Left ventricle myocardium inferior (tissue), 1 donor: ENCODE results near the gene SH3RF1. TPM values are rescaled to one million over a fixed set of nuclear protein-coding genes. Genes with fewer than 3 reads are reported as not detected.

Source experiments
- DNase-seq: peaks from one replicate; pipeline ENCODE4 v3.0.0-alpha.2; 2020
- H3K27ac ChIP-seq: fragments of 200-600 bp; replicated peaks from 2 replicates; pipeline ENCODE4 v1.8.0; 2021
- H3K27me3 ChIP-seq: fragments of 200-600 bp; 2 replicates; pipeline ENCODE4 v1.8.0; 2021; ENCODE audit warnings: low read depth
- H3K36me3 ChIP-seq: fragments of 200-600 bp; 2 replicates; pipeline ENCODE4 v1.8.0; 2021
- H3K4me1 ChIP-seq: fragments of 200-600 bp; 2 replicates; pipeline ENCODE4 v1.8.0; 2021
- H3K4me3 ChIP-seq: fragments of 200-600 bp; 2 replicates; pipeline ENCODE4 v1.8.0; 2021; ENCODE audit warnings: mild to moderate bottlenecking, moderate library complexity
- H3K9me3 ChIP-seq: fragments of 200-600 bp; replicated peaks from 2 replicates; pipeline ENCODE4 v1.8.0; 2021
- CTCF ChIP-seq: fragments of 200-600 bp; IDR thresholded peaks from 2 replicates; pipeline ENCODE4 v1.8.0; 2021; ENCODE audit warnings: antibody characterized with exemption, mild to moderate bottlenecking, borderline replicate concordance
- intact Hi-C: fragments of 100-400 bp; cut with micrococcal nuclease; formaldehyde crosslinking; loops from one replicate; pipeline ENCODE4 v1.11.0; 2022
- total RNA-seq: library from RNA; stranded (reverse); fragmentation: NEBNext Ultra II Directional; extraction: Animal tissue kit (Norgen Biotek cat#: 25700); gene quantifications from one replicate; pipeline ENCODE4 v1.2.1, GENCODE V29; 2021
- donor health status: DM: no; HTN: yes; CAD: no; lungs with severe emphysema.

Gene SH3RF1
- total RNA-seq, 1 donor from 2014 or later: 8.8 TPM

GRCh38 chr4:169142391-169142790 lies 128.4 kb downstream of the SH3RF1 start:
- no peak overlapping the region for H3K4me3 ChIP-seq
- H3K9me3 ChIP-seq: no peaks in the 10 kb centered on the region
- no peak for DNase-seq
- intact Hi-C loops: no loop called here
- peaks cover 19% of the 10 kb centered on the region for H3K4me1 ChIP-seq
- no peaks in the 10 kb centered on the region for H3K27me3 ChIP-seq
- no peaks in the 10 kb centered on the region for H3K36me3 ChIP-seq
- H3K27ac ChIP-seq: no peak overlapping the region
- TF ChIP-seq CTCF: no peak

GRCh38 chr4:169139021-169139420 lies 131.7 kb downstream of the SH3RF1 start:
- Histone ChIP-seq H3K4me1 (peaks cover 52% of the 10 kb centered on the region), H3K4me3 (no peak overlapping the region), H3K9me3 (no peaks in the 10 kb centered on the region), H3K36me3 (peaks cover 22% of the 10 kb centered on the region), H3K27me3 (no peaks in the 10 kb centered on the region), H3K27ac (no peak overlapping the region)
- TF ChIP-seq CTCF: no peak
- no peak for DNase-seq
- intact Hi-C loops: no loop called here

GRCh38 chr4:169137558-169137920 lies 133.2 kb downstream of the SH3RF1 start:
- Histone ChIP-seq H3K4me3 (no peak overlapping the region), H3K27me3 (no peaks in the 10 kb centered on the region), H3K36me3 (peaks cover 22% of the 10 kb centered on the region), H3K4me1 (peaks cover 66% of the 10 kb centered on the region), H3K27ac (peak overlapping the region; percentile 43), H3K9me3 (no peaks in the 10 kb centered on the region)
- no peak for DNase-seq
- intact Hi-C loops: no loop called here
- no peak for TF ChIP-seq CTCF

- no peak for TF ChIP-seq CTCF
- H3K36me3 ChIP-seq: peaks cover 23% of the 10 kb centered on the region
- H3K4me1 ChIP-seq: peaks cover 69% of the 10 kb centered on the region
- no peaks in the 10 kb centered on the region for H3K9me3 ChIP-seq
- H3K27ac ChIP-seq: peak overlapping the region; percentile 43
- H3K4me3 ChIP-seq: no peak overlapping the region
- intact Hi-C loops: no loop called here
- H3K27me3 ChIP-seq: no peaks in the 10 kb centered on the region
- no peak for DNase-seq
Observed at GRCh38 chr4:169136796-169137557, 133.8 kb downstream of the SH3RF1 start.

GRCh38 chr4:169136330-169136729 lies 134.4 kb downstream of the SH3RF1 start:
- intact Hi-C loops: no loop called here
- H3K9me3 ChIP-seq: no peaks in the 10 kb centered on the region
- H3K27me3 ChIP-seq: no peaks in the 10 kb centered on the region
- no peak overlapping the region for H3K4me3 ChIP-seq
- no peak for TF ChIP-seq CTCF
- H3K27ac ChIP-seq: peak overlapping the region; percentile 43
- H3K4me1 ChIP-seq: peaks cover 69% of the 10 kb centered on the region
- H3K36me3 ChIP-seq: peaks cover 29% of the 10 kb centered on the region
- no peak for DNase-seq
